Calu3 (cell line): ENCODE measurements around the gene FAM114A1. TPM values are rescaled to one million over a fixed set of nuclear protein-coding genes. Genes with fewer than 3 reads are reported as not detected.

Source experiments
- BruUV-seq: library from RNA; stranded (reverse); fragments of 400-500 nt; replicated peaks from 2 replicates; lab custom pipeline; 2021; lab: Mats Ljungman, UMichigan
- CTCF ChIA-PET: fragments of 300-600 bp; sonication (Branson Sonifier 250); formaldehyde crosslinking; loops from one replicate; lab custom pipeline; 2022; ENCODE audit warnings: antibody characterized with exemption; lab: Charles Lee
- DNase-seq: peaks from one replicate; pipeline ENCODE4 v3.0.0; 2022
- H3K27ac Mint-ChIP-seq: one replicate; pipeline ENCODE4 v1.8.0; 2022; ENCODE audit warnings: mixed read lengths; ENCODE audit not compliant: unreplicated experiment
- H3K27me3 Mint-ChIP-seq: one replicate; pipeline ENCODE4 v1.8.0; 2022; ENCODE audit warnings: mixed read lengths; ENCODE audit not compliant: unreplicated experiment
- H3K36me3 Mint-ChIP-seq: one replicate; pipeline ENCODE4 v1.8.0; 2022; ENCODE audit warnings: mild to moderate bottlenecking, moderate library complexity, mixed read lengths; ENCODE audit not compliant: insufficient read depth, unreplicated experiment
- H3K4me1 Mint-ChIP-seq: one replicate; pipeline ENCODE4 v1.8.0; 2022; ENCODE audit warnings: mild to moderate bottlenecking, low read depth, mixed read lengths; ENCODE audit not compliant: unreplicated experiment
- H3K4me3 Mint-ChIP-seq: one replicate; pipeline ENCODE4 v1.8.0; 2022; ENCODE audit warnings: mild to moderate bottlenecking, low read depth, moderate library complexity, mixed read lengths; ENCODE audit not compliant: unreplicated experiment
- H3K9me3 Mint-ChIP-seq: one replicate; pipeline ENCODE4 v1.8.0; 2022; ENCODE audit warnings: low read depth, mixed read lengths; ENCODE audit not compliant: unreplicated experiment
- CTCF ChIP-seq: fragments of 200-600 bp; IDR thresholded peaks from one replicate; pipeline ENCODE4 v1.8.0; 2022; ENCODE audit warnings: antibody characterized with exemption; ENCODE audit not compliant: unreplicated experiment
- intact Hi-C: fragments of 100-400 bp; cut with micrococcal nuclease; formaldehyde crosslinking; loops from one replicate; pipeline ENCODE4 v1.10.0; 2022; ENCODE audit not compliant: unreplicated experiment
- total RNA-seq: library from RNA; stranded (reverse); gene quantifications from 2 replicates; pipeline ENCODE4 v1.2.3, GENCODE V29; 2022

Gene FAM114A1
- total RNA-seq, 1 experiment from 2014 or later, result 22.1 TPM

- no peak for TF ChIP-seq CTCF
- H3K27me3 Mint-ChIP-seq, result peaks cover under 1% of the 10 kb centered on the region
- H3K9me3 Mint-ChIP-seq, result no peaks in the 10 kb centered on the region
- no peaks in the 10 kb centered on the region for H3K36me3 Mint-ChIP-seq
- intact Hi-C loops, result no loop called here
- no peak overlapping the region for H3K27ac Mint-ChIP-seq
- CTCF ChIA-PET, result no interaction called here
- no TSS peak for BruUV-seq
- no peak for DNase-seq
- no peak overlapping the region for H3K4me3 Mint-ChIP-seq
- no peaks in the 10 kb centered on the region for H3K4me1 Mint-ChIP-seq
These were observed 36.0 kb upstream of the FAM114A1 start for GRCh38 chr4:38831653-38832052.

GRCh38 chr4:38832206-38832605, 35.4 kb upstream of the FAM114A1 start:
- intact Hi-C loops, result no loop called here
- no peak for DNase-seq
- no peaks in the 10 kb centered on the region for H3K9me3 Mint-ChIP-seq
- no peaks in the 10 kb centered on the region for H3K36me3 Mint-ChIP-seq
- H3K4me1 Mint-ChIP-seq, result no peaks in the 10 kb centered on the region
- no TSS peak for BruUV-seq
- H3K27ac Mint-ChIP-seq, result no peak overlapping the region
- no peak for TF ChIP-seq CTCF
- no peaks in the 10 kb centered on the region for H3K27me3 Mint-ChIP-seq
- CTCF ChIA-PET, result no interaction called here
- no peak overlapping the region for H3K4me3 Mint-ChIP-seq

GRCh38 chr4:38832624-38833528, 34.7 kb upstream of the FAM114A1 start:
- no peaks in the 10 kb centered on the region for H3K4me1 Mint-ChIP-seq
- no TSS peak for BruUV-seq
- H3K4me3 Mint-ChIP-seq, result no peak overlapping the region
- H3K27ac Mint-ChIP-seq, result no peak overlapping the region
- intact Hi-C loops, result no loop called here
- peak; percentile 4 for DNase-seq
- no peak for TF ChIP-seq CTCF
- CTCF ChIA-PET, result no interaction called here
- no peaks in the 10 kb centered on the region for H3K36me3 Mint-ChIP-seq
- no peaks in the 10 kb centered on the region for H3K27me3 Mint-ChIP-seq
- H3K9me3 Mint-ChIP-seq, result no peaks in the 10 kb centered on the region

GRCh38 chr4:38834570-38834969, 33.0 kb upstream of the FAM114A1 start:
- Mint-ChIP-seq H3K27ac (no peak overlapping the region), H3K4me3 (no peak overlapping the region), H3K4me1 (no peaks in the 10 kb centered on the region), H3K36me3 (no peaks in the 10 kb centered on the region), H3K9me3 (no peaks in the 10 kb centered on the region), H3K27me3 (no peaks in the 10 kb centered on the region)
- BruUV-seq, result no TSS peak
- TF ChIP-seq CTCF, result no peak
- CTCF ChIA-PET, result no interaction called here
- intact Hi-C loops, result no loop called here
- no peak for DNase-seq
